ENCODE results near the gene CABCOCO1. TPM values are rescaled to one million over a fixed set of nuclear protein-coding genes. Genes with fewer than 3 reads are reported as not detected.

The CABCOCO1 gene
- polyA plus RNA-seq, 1 of the 3 experiments (the other 2 are of a cell fraction) = 0.71 TPM

DNA sequence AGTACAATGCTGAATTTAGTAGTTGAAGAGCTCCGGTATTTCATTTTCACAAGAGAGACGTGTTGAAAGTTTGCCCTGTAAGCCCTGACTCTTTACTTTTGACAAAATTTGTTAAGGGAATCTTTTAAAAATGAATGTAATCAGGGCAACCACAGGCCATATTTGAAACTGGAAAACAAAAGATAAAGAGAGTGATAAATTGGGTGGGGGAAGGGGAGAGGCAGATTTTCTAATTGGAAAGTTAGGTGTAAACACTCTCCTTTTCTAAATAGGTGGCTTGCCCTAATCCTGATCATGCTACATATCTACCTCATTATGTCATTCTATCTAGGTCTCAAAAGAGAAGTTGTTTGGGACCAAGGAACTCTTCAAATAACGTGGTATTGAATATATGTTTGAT lies 90.7 kb downstream of the CABCOCO1 start:
- POLR2A ChIA-PET = no interaction called here
- Histone ChIP-seq H3K4me3 (ENCODE audit: low read depth in 2 of 2, low read length in 1 of 2) (no peak overlapping the region), H3K36me3 (replicated peaks in 1 of 2; ENCODE audit: control insufficient read depth in 1 of 2, insufficient read depth in 2 of 2, low read length in 1 of 2) (no peaks in the 10 kb centered on the region), H3F3A (replicated peaks; ENCODE audit: insufficient read depth) (peaks cover 4% of the 10 kb centered on the region), H3K4me2 (no peak overlapping the region), H3K9me2 (no peaks in the 10 kb centered on the region), H2AFZ (ENCODE audit: low read depth) (no peak overlapping the region), H3K79me2 (ENCODE audit: insufficient read depth) (no peaks in the 10 kb centered on the region), H3K4me1 (ENCODE audit: control insufficient read depth in 1 of 2, insufficient read depth in 2 of 2, low read depth in 1 of 2, low read length in 1 of 2) (peaks cover 29 to 57% of the 10 kb centered on the region in 2 experiments; a peak in 3 of 4 replicates), H4K20me1 (ENCODE audit: insufficient read depth) (no peaks in the 10 kb centered on the region), H3K9me3 (no peaks in the 10 kb centered on the region), H3K27me3 (ENCODE audit: insufficient read depth) (no peaks in the 10 kb centered on the region), H3K27ac (ENCODE audit: low read depth in 2 of 2, low read length in 1 of 2) (no peak overlapping the region), H3K9ac (no peak overlapping the region)
- no peak for DNase-seq
- TF ChIP-seq TCF12 (IDR thresholded peaks at IDR 0.05) = no peak
- TF ChIP-seq MEF2A (IDR thresholded peaks at IDR 0.05; ENCODE audit: borderline replicate concordance, low read depth) = no peak
- no peak for TF ChIP-seq GATA2 (CRISPR knock-in tag; IDR thresholded peaks at IDR 0.05)
- TF ChIP-seq RXRA (IDR thresholded peaks at IDR 0.05; ENCODE audit: borderline replicate concordance, low read depth) = no peak
- no peak for TF ChIP-seq EZH2phosphoT487 (IDR thresholded peaks at IDR 0.05; ENCODE audit: borderline replicate concordance, low read depth)
- TF ChIP-seq EP300 (IDR thresholded peaks at IDR 0.05; ENCODE audit: borderline replicate concordance in 1 of 2, low read depth in 1 of 2, low read length in 1 of 2) = no peak
- TF ChIP-seq USF2 (IDR thresholded peaks at IDR 0.05; ENCODE audit: borderline replicate concordance, low read depth, low read length) = no peak
- TF ChIP-seq MXI1 (IDR thresholded peaks at IDR 0.05; ENCODE audit: low read depth, low read length) = no peak
- TF ChIP-seq RAD21 (IDR thresholded peaks at IDR 0.05; ENCODE audit: low read length) = no peak
- TF ChIP-seq, protein P1, sequence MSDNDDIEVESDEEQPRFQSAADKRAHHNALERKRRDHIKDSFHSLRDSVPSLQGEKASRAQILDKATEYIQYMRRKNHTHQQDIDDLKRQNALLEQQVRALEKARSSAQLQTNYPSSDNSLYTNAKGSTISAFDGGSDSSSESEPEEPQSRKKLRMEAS (IDR thresholded peaks at IDR 0.05; ENCODE audit: low read depth) = no peak
- no peak for TF ChIP-seq NRF1 (IDR thresholded peaks at IDR 0.05; ENCODE audit: low read depth, low read length)
- no peak for TF ChIP-seq POLR2AphosphoS5 (IDR thresholded peaks at IDR 0.05; ENCODE audit: low read depth, low read length)
- no peak for TF ChIP-seq TEAD4 (IDR thresholded peaks at IDR 0.05; ENCODE audit: borderline replicate concordance, insufficient read depth)
- WGBS (ENCODE audit: low lambda C conversion rate) = 97% methylated on average over 3 of the region's 3 CpGs
- CTCF ChIA-PET = interaction anchor here (0.9 to 1.4 kb wide), 2 partner anchors 20 to 82 kb away, joined by 3 to 4 read pairs; no protein-coding TSS in a partner anchor

- peak overlapping the region in 1 of 2 experiments; percentile 68; a peak in 2 of 4 replicates for H3K27ac ChIP-seq (ENCODE audit: low read depth in 2 of 2, low read length in 1 of 2)
- H3K9me2 ChIP-seq = no peaks in the 10 kb centered on the region
- no peak for TF ChIP-seq ELF1 (IDR thresholded peaks at IDR 0.05)
- H3K79me2 ChIP-seq (ENCODE audit: insufficient read depth) = no peaks in the 10 kb centered on the region
- DNase-seq = no peak
- H2AFZ ChIP-seq (ENCODE audit: low read depth) = no peak overlapping the region
- no peak overlapping the region for H3K9ac ChIP-seq
- H3K36me3 ChIP-seq (replicated peaks in 1 of 2; ENCODE audit: control insufficient read depth in 1 of 2, insufficient read depth in 2 of 2, low read length in 1 of 2) = no peaks in the 10 kb centered on the region
- peaks cover 29 to 57% of the 10 kb centered on the region in 2 experiments; a peak in 3 of 4 replicates for H3K4me1 ChIP-seq (ENCODE audit: control insufficient read depth in 1 of 2, insufficient read depth in 2 of 2, low read depth in 1 of 2, low read length in 1 of 2)
- no peaks in the 10 kb centered on the region for H4K20me1 ChIP-seq (ENCODE audit: insufficient read depth)
- no peak overlapping the region for H3K4me2 ChIP-seq
- WGBS (ENCODE audit: low lambda C conversion rate) = 92% methylated on average over 4 of the region's 4 CpGs
- ChIA-PET POLR2A (no interaction called here), CTCF (interaction anchor here (1.2 kb wide), 1 partner anchor 10 kb away, joined by 3 read pairs; no protein-coding TSS in a partner anchor)
- no peaks in the 10 kb centered on the region for H3K27me3 ChIP-seq (ENCODE audit: insufficient read depth)
- H3F3A ChIP-seq (replicated peaks; ENCODE audit: insufficient read depth) = peaks cover 4% of the 10 kb centered on the region
- H3K4me3 ChIP-seq (ENCODE audit: low read depth in 2 of 2, low read length in 1 of 2) = no peak overlapping the region
- no peaks in the 10 kb centered on the region for H3K9me3 ChIP-seq
Measured at GRCh38 chr10:61754587-61755550, 92.1 kb downstream of the CABCOCO1 start.
